ENCODE measurements around the gene AGAP2. TPM values are rescaled to one million over a fixed set of nuclear protein-coding genes. Genes with fewer than 3 reads are reported as not detected.

The AGAP2 gene
- total RNA-seq, 1 donor from 2014 or later, result 1.7 TPM

DNA sequence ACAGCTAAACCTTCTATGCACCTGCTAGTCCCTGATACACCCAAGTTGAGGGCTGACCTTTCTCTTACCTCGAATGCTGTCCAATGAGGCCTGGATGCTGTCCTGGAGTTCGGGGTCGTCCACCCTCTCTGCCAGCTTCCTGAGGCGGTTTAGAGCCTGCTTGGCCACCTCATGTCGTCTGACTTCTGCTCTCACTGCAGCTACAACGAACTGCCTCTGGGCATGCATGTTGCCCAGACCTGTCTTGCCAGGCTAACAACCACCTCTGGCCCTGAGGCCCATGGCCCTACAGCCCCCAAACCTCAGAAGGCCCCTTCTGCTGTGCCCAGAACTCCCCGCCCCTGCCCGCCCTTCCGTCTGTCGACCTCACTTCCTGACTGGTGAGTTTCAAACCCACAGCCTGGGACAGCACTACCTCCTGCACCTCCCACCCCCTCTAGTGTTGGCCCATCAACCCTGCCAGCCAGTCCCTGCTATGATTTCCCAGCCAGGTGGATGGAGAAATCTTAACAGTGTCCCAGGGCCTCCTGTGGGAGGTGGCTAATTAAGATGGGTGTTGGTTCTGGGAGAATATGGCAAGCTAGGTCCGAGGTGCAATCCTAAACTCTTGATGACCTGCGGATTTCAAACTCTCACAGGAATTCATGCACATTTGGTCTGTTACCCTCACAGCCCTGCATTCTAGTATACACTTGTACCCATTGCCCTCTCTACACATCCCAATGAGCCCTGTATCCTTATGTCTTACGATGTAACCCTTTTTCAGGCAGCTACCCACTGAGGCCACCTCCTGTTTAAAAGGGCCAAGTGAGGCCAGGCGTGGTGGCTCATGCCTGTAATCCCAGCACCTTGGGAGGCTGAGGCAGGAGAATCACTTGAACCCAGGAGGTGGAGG, 3.5 kb upstream of the AGAP2 start:
- Histone ChIP-seq H3K27ac (no peak overlapping the region), H3K4me2 (no peak overlapping the region), H3K9ac (no peak overlapping the region), H3K4me3 (no peak overlapping the region), H3K36me3 (no peaks in the 10 kb centered on the region), H3K4me1 (peaks cover 23% of the 10 kb centered on the region), H3F3A (ENCODE audit: low read depth) (peaks cover 51% of the 10 kb centered on the region), H2AFZ (replicated peaks) (no peak overlapping the region), H4K20me1 (ENCODE audit: low read depth) (peaks cover 11% of the 10 kb centered on the region), H3K27me3 (peaks cover 68% of the 10 kb centered on the region), H3K9me3 (ENCODE audit: low read depth) (no peaks in the 10 kb centered on the region), H3K79me2 (ENCODE audit: low read depth) (peaks cover 14% of the 10 kb centered on the region)
- Mint-ChIP-seq H3K4me3 (no peak overlapping the region), H3K27me3 (ENCODE audit: insufficient read depth, low read depth) (peaks cover 15% of the 10 kb centered on the region), H3K27ac (no peak overlapping the region), H3K36me3 (peaks cover 10% of the 10 kb centered on the region), H3K4me1 (peaks cover 40% of the 10 kb centered on the region), H3K9me3 (no peaks in the 10 kb centered on the region)
- no peak for DNase-seq (ENCODE audit: low spot score)
- TF ChIP-seq EZH2phosphoT487 (IDR thresholded peaks at IDR 0.05) (no peak), EZH2 (IDR thresholded peaks at IDR 0.05) (no peak)
- TF ChIP-seq, protein P1, sequence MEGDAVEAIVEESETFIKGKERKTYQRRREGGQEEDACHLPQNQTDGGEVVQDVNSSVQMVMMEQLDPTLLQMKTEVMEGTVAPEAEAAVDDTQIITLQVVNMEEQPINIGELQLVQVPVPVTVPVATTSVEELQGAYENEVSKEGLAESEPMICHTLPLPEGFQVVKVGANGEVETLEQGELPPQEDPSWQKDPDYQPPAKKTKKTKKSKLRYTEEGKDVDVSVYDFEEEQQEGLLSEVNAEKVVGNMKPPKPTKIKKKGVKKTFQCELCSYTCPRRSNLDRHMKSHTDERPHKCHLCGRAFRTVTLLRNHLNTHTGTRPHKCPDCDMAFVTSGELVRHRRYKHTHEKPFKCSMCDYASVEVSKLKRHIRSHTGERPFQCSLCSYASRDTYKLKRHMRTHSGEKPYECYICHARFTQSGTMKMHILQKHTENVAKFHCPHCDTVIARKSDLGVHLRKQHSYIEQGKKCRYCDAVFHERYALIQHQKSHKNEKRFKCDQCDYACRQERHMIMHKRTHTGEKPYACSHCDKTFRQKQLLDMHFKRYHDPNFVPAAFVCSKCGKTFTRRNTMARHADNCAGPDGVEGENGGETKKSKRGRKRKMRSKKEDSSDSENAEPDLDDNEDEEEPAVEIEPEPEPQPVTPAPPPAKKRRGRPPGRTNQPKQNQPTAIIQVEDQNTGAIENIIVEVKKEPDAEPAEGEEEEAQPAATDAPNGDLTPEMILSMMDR (IDR thresholded peaks at IDR 0.05), result no peak

DNA sequence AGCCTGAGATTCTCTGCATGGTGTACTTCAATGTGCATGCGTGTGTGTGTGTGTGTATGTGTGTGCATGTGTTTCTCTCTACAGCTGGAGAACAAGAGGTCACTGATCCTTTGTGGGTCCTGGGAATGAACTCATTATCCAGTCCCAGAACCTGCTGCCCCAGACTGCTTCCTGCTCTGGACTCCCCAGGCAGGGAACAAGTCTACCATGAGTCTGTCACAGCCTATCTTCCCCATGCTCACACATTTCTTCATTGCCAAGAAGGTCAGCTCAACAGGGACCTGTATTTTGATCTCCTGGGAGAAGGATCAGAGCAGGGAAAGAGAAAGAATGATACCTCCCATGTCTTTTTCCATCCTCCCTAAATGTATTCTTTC, 2.9 kb upstream of the AGAP2 start:
- Histone ChIP-seq H3K27me3 (peaks cover 75% of the 10 kb centered on the region), H3K4me2 (no peak overlapping the region), H3F3A (ENCODE audit: low read depth) (peaks cover 51% of the 10 kb centered on the region), H4K20me1 (ENCODE audit: low read depth) (peaks cover 17% of the 10 kb centered on the region), H3K27ac (no peak overlapping the region), H3K79me2 (ENCODE audit: low read depth) (peaks cover 10% of the 10 kb centered on the region), H2AFZ (replicated peaks) (no peak overlapping the region), H3K36me3 (no peaks in the 10 kb centered on the region), H3K9me3 (ENCODE audit: low read depth) (no peaks in the 10 kb centered on the region), H3K4me3 (no peak overlapping the region), H3K9ac (no peak overlapping the region), H3K4me1 (peaks cover 24% of the 10 kb centered on the region)
- peaks cover 21% of the 10 kb centered on the region for H3K27me3 Mint-ChIP-seq (ENCODE audit: insufficient read depth, low read depth)
- DNase-seq (ENCODE audit: low spot score), result no peak
- no peak overlapping the region for H3K27ac Mint-ChIP-seq
- H3K4me1 Mint-ChIP-seq, result peaks cover 46% of the 10 kb centered on the region
- H3K4me3 Mint-ChIP-seq, result no peak overlapping the region
- H3K9me3 Mint-ChIP-seq, result no peaks in the 10 kb centered on the region
- TF ChIP-seq EZH2phosphoT487 (IDR thresholded peaks at IDR 0.05) (no peak), EZH2 (IDR thresholded peaks at IDR 0.05) (no peak)
- TF ChIP-seq, protein P1 (IDR thresholded peaks at IDR 0.05), result no peak
- H3K36me3 Mint-ChIP-seq, result peaks cover 5% of the 10 kb centered on the region

DNA sequence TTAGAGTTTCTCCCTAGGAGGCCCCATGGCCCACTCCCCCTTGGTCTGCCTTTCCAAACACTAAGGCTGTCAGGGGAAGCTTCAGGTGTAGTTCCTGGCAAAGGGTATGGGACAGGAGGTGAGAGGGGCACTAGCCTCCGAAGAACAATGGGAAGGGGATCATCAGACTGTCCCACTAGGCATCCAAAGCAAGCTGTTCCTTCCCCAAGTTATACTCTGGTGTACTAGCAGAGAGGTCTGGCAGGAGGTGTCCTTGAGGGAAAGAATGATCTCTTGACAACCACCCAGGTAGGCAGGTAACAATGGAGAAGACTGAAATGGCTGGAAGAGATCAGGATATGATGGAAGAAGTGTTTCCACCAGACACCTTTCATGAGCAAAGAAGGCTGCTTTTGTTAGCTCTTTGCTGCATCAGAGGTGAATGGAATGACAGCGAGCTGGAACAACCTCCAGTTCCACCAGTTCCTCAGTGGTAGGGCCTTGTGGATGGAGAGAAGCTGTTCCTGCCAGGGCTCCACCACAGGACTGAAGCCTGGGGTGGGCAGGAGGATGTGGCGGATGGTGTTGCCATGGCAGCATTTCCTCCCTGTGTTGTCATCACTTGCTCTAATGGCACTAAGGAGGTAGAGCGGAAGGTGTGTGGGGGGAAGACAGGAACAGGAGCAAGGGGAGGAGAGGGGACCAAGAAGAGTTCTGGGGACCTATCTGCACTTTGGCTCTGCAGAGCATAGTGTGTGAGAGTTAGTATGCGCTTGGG, 2.3 kb upstream of the AGAP2 start:
- no peaks in the 10 kb centered on the region for H3K9me3 ChIP-seq (ENCODE audit: low read depth)
- H3K27ac Mint-ChIP-seq, result peak overlapping the region; percentile 35
- H3K27me3 ChIP-seq, result peaks cover 81% of the 10 kb centered on the region
- H3K4me3 ChIP-seq, result no peak overlapping the region
- H3K9me3 Mint-ChIP-seq, result no peaks in the 10 kb centered on the region
- H3K4me1 ChIP-seq, result peaks cover 25% of the 10 kb centered on the region
- H3K79me2 ChIP-seq (ENCODE audit: low read depth), result peaks cover 4% of the 10 kb centered on the region
- H3K36me3 ChIP-seq, result no peaks in the 10 kb centered on the region
- H3K36me3 Mint-ChIP-seq, result no peaks in the 10 kb centered on the region
- H3K4me1 Mint-ChIP-seq, result peaks cover 44% of the 10 kb centered on the region
- peaks cover 51% of the 10 kb centered on the region for H3F3A ChIP-seq (ENCODE audit: low read depth)
- no peak overlapping the region for H2AFZ ChIP-seq (replicated peaks)
- peak overlapping the region; percentile 68 for H3K4me3 Mint-ChIP-seq
- H3K9ac ChIP-seq, result no peak overlapping the region
- H3K27ac ChIP-seq, result no peak overlapping the region
- H4K20me1 ChIP-seq (ENCODE audit: low read depth), result peaks cover 23% of the 10 kb centered on the region
- H3K4me2 ChIP-seq, result no peak overlapping the region
- TF ChIP-seq, protein P1 (IDR thresholded peaks at IDR 0.05), result no peak
- TF ChIP-seq EZH2phosphoT487 (IDR thresholded peaks at IDR 0.05) (no peak), EZH2 (IDR thresholded peaks at IDR 0.05) (no peak)
- DNase-seq (ENCODE audit: low spot score), result no peak
- H3K27me3 Mint-ChIP-seq (ENCODE audit: insufficient read depth, low read depth), result peaks cover 24% of the 10 kb centered on the region

Measured in neural progenitor cell (in vitro differentiated cells).